Progenitor cell of endocrine pancreas (in vitro differentiated cells): ENCODE measurements around the gene WDFY4. TPM values are rescaled to one million over a fixed set of nuclear protein-coding genes. Genes with fewer than 3 reads are reported as not detected.

Experiments used
- DNase-seq: peaks from one replicate; pipeline ENCODE4 v3.0.0; 2021; ENCODE audit warnings: low spot score; ENCODE audit not compliant: unreplicated experiment
- H3K27ac Mint-ChIP-seq: 2 replicates; pipeline ENCODE4 v1.8.0; 2021; ENCODE audit warnings: mild to moderate bottlenecking, moderate library complexity, mixed read lengths
- H3K27me3 Mint-ChIP-seq: 2 replicates; pipeline ENCODE4 v1.8.0; 2021; ENCODE audit warnings: mixed read lengths
- H3K36me3 Mint-ChIP-seq: 2 replicates; pipeline ENCODE4 v1.8.0; 2022; ENCODE audit warnings: mixed read lengths; ENCODE audit not compliant: insufficient read depth
- H3K4me1 Mint-ChIP-seq: 2 replicates; pipeline ENCODE4 v1.8.0; 2021; ENCODE audit warnings: low read depth, mixed read lengths
- H3K4me3 Mint-ChIP-seq: 2 replicates; pipeline ENCODE4 v1.8.0; 2021; ENCODE audit warnings: low read depth, mild to moderate bottlenecking, moderate library complexity, mixed read lengths
- H3K9me3 Mint-ChIP-seq: 2 replicates; pipeline ENCODE4 v1.8.0; 2021; ENCODE audit warnings: low read depth, mixed read lengths
- total RNA-seq: library from RNA; stranded (reverse); gene quantifications from 2 replicates; pipeline ENCODE4 v1.2.1, GENCODE V29; 2021
- TF ChIP-seq, protein P1 (sequence below): fragments of 200-600 bp; sonication (generic); IDR thresholded peaks from one replicate; pipeline ENCODE4 v1.5.0; 2021; ENCODE audit warnings: antibody characterized with exemption, mild to moderate bottlenecking; ENCODE audit not compliant: unreplicated experiment

Gene WDFY4
- total RNA-seq, 1 donor from 2014 or later = 0.07 TPM

DNA sequence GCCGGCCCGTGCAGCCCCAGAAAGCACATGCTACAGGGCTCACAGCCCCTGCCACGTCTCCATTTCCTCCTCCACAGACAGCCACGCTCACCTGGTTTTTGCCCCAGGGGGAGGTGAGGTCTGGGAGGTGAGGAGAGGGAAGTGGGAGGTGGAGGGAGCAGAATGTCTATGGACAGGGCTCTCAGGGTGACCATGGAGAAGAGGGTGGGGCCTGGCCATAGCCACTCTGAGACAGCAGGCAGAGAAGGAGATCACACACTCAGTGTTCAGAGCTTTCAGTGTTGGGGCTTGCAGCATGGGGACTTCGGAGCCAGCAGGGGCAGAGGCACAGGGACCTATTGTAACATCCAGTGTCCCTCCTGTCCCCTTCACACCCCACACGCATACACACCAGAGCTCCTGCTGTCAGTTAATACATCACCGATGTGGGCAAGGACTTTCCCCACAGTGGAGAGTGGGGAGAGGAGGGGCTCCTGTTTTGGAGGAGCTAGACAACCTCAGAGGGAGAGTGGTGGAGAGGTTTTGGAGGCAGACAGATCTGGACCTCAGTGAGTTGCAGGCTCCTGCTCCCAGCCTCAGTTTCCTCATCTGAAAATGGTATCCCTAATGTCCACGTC is 14.4 kb downstream of the WDFY4 start:
- TF ChIP-seq, protein P1, sequence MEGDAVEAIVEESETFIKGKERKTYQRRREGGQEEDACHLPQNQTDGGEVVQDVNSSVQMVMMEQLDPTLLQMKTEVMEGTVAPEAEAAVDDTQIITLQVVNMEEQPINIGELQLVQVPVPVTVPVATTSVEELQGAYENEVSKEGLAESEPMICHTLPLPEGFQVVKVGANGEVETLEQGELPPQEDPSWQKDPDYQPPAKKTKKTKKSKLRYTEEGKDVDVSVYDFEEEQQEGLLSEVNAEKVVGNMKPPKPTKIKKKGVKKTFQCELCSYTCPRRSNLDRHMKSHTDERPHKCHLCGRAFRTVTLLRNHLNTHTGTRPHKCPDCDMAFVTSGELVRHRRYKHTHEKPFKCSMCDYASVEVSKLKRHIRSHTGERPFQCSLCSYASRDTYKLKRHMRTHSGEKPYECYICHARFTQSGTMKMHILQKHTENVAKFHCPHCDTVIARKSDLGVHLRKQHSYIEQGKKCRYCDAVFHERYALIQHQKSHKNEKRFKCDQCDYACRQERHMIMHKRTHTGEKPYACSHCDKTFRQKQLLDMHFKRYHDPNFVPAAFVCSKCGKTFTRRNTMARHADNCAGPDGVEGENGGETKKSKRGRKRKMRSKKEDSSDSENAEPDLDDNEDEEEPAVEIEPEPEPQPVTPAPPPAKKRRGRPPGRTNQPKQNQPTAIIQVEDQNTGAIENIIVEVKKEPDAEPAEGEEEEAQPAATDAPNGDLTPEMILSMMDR = no peak
- Mint-ChIP-seq H3K9me3 (no peaks in the 10 kb centered on the region), H3K4me3 (no peak overlapping the region), H3K36me3 (no peaks in the 10 kb centered on the region), H3K27ac (no peak overlapping the region), H3K27me3 (peaks cover 14% of the 10 kb centered on the region), H3K4me1 (no peaks in the 10 kb centered on the region)
- no peak for DNase-seq

DNA sequence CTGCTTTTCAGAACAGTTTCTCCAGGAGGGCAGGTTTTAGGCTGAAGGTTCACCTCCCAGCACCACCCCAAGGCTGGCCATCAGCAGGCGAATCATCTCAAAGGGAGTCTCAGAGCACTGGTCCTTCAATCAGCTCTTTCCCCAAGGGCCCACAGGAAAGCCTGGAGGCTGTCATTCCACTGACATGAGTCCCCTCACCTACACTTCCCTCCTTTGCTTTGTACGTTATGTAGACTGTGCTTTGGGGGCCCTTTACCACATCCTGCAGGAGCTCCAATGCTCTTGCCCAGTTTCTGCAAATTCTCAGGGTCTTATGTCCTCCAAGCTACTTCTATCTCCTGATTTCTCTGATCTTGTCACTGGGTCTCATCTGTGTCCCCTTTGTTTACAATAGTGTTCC is 15.4 kb downstream of the WDFY4 start:
- H3K27ac Mint-ChIP-seq = no peak overlapping the region
- peaks cover 13% of the 10 kb centered on the region for H3K27me3 Mint-ChIP-seq
- H3K4me3 Mint-ChIP-seq = no peak overlapping the region
- no peak for DNase-seq
- no peaks in the 10 kb centered on the region for H3K36me3 Mint-ChIP-seq
- H3K9me3 Mint-ChIP-seq = no peaks in the 10 kb centered on the region
- TF ChIP-seq, protein P1 = no peak
- H3K4me1 Mint-ChIP-seq = no peaks in the 10 kb centered on the region

DNA sequence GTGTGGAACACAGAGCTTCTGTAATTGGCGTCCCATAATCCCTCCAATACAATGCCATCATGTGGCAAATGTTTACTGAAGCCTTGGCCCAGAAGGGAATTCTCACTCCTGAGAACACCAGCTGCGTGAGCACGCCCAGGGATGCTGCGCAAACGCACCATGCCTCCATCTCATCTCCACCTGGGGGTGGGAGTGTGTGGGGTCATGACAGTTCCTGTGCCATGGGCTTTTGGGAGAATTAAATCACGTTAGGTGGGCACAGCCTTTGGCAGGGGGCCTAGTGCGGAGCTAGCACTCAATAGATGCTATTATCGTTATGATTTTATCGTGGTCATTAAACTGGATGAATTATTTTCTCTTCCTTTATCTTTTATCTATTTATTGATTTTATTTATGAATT is 15.8 kb downstream of the WDFY4 start:
- TF ChIP-seq, protein P1 = no peak
- Mint-ChIP-seq H3K4me1 (no peaks in the 10 kb centered on the region), H3K9me3 (no peaks in the 10 kb centered on the region), H3K4me3 (no peak overlapping the region), H3K27me3 (peaks cover 17% of the 10 kb centered on the region), H3K27ac (no peak overlapping the region), H3K36me3 (no peaks in the 10 kb centered on the region)
- no peak for DNase-seq

DNA sequence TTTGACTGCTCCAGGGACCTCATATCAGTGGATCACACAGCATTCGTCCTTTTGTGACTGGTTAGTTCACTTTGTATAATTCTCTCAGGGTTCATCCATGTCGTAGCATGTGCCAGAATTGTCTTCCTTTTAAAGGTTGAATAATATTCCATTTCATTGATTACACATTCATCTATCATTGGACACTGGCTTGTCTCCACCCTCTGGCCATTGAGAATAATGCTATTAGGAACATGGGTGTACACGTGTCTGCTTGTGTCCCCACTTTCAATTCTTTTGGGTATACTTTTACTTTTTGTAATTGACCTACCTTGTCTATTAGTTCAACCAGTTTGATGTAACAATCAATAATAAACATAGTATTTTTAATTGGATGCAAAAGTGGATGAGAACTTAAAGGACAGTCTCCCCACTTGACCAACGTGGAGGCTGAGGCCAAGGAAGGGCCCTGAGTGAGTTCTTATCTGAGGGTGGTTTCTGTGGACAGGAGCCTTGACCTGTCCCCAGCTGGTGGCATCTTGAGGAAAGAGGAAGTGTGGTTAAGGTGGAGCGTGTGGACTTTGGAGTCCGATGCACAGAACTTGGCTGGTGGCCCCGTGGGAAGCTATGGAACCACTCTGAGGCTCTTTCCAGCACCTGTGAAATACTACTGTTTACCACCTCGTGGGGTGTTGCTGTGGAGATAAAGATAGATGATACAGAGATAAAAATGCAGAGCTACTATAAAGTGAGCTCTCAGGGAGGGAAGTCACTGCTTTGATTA is 16.6 kb downstream of the WDFY4 start:
- TF ChIP-seq, protein P1 = no peak
- no peak overlapping the region for H3K4me3 Mint-ChIP-seq
- no peak for DNase-seq
- no peaks in the 10 kb centered on the region for H3K36me3 Mint-ChIP-seq
- no peaks in the 10 kb centered on the region for H3K4me1 Mint-ChIP-seq
- H3K27me3 Mint-ChIP-seq = peaks cover 25% of the 10 kb centered on the region
- H3K27ac Mint-ChIP-seq = no peak overlapping the region
- no peaks in the 10 kb centered on the region for H3K9me3 Mint-ChIP-seq

DNA sequence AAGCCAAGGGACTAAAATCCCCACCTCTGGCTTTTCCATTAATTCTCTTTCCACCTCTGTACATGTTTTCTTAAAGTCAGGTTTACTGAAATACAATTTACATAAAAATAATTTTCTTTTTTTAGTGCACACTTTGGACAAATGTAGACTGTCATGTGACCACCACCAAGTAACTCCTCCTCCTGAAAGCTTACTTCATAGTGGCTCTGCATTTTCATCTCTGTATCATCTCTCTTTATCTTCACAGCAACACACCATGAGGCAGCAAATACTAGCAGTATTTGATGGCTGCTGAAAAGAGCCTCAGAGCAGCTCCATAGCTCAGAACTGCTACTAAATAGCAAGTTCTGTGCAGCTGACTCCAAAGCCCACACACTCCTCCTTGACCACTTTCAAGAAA is 17.3 kb downstream of the WDFY4 start:
- H3K4me1 Mint-ChIP-seq = no peaks in the 10 kb centered on the region
- no peaks in the 10 kb centered on the region for H3K36me3 Mint-ChIP-seq
- TF ChIP-seq, protein P1 = no peak
- no peak overlapping the region for H3K4me3 Mint-ChIP-seq
- peaks cover 30% of the 10 kb centered on the region for H3K27me3 Mint-ChIP-seq
- DNase-seq = no peak
- H3K9me3 Mint-ChIP-seq = no peaks in the 10 kb centered on the region
- no peak overlapping the region for H3K27ac Mint-ChIP-seq
